Upper lobe of left lung (tissue), 6 donors: ENCODE data around the gene IDI1. TPM values are rescaled to one million over a fixed set of nuclear protein-coding genes. Genes with fewer than 3 reads are reported as not detected.

ENCODE experiments used
- ATAC-seq, 2 donors: fragments of 200-7000 bp; cut with Tn5 transposase; one replicate each; pipeline ENCODE4 v1.9.1; 2022; ENCODE audit warnings: mild to moderate bottlenecking in 2 of 2, moderate library complexity in 2 of 2; ENCODE audit not compliant: low FRiP score in 2 of 2
- DNase-seq, 2 donors: peaks; one replicate each; pipeline ENCODE4 v3.0.0-alpha.2; 2019 to 2020
- H3K27ac ChIP-seq, 4 donors: fragments of 200-600 bp; sonication (generic); one replicate each; pipeline ENCODE4 v1.5.1; 2016 to 2019
- H3K27me3 ChIP-seq, 4 donors: fragments of 200-600 bp; sonication (generic); one replicate each; pipeline ENCODE4 v1.5.1; 2017 to 2019
- H3K36me3 ChIP-seq, 4 donors: fragments of 200-600 bp; sonication (generic); one replicate each; pipeline ENCODE4 v1.5.1; 2016 to 2019
- H3K4me1 ChIP-seq, 4 donors: fragments of 200-600 bp; sonication (generic); one replicate each; pipeline ENCODE4 v1.5.1; 2018 to 2019
- H3K4me3 ChIP-seq, 4 donors: fragments of 200-600 bp; sonication (generic); one replicate each; pipeline ENCODE4 v1.5.1; 2017 to 2019; ENCODE audit warnings: mild to moderate bottlenecking in 2 of 4, moderate library complexity in 1 of 4
- H3K9me3 ChIP-seq, 4 donors: fragments of 200-600 bp; sonication (generic); one replicate each; pipeline ENCODE4 v1.5.1; 2018 to 2019
- EP300 ChIP-seq, 4 donors: sonication (generic); formaldehyde crosslinking; IDR thresholded peaks; one replicate each; pipeline ENCODE4 v1.5.1; 2017; ENCODE audit warnings: antibody characterized with exemption in 4 of 4, control low read depth in 2 of 4
- POLR2A ChIP-seq, 4 donors: fragments of 450-650 bp; IDR thresholded peaks; one replicate each; pipeline ENCODE4 v1.5.1; 2016 to 2017; ENCODE audit warnings: antibody characterized with exemption in 4 of 4, mild to moderate bottlenecking in 2 of 4
- POLR2AphosphoS5 ChIP-seq, 2 donors: sonication (generic); formaldehyde crosslinking; IDR thresholded peaks; one replicate each; pipeline ENCODE4 v1.5.1; 2017; ENCODE audit warnings: antibody characterized with exemption in 2 of 2
- WGBS, 2 donors: methylation state at CpG; one replicate each; pipeline ENCODE4 v1.1.5; 2017 to 2018; 5-methylcytosine and 5-hydroxymethylcytosine counted together
- total RNA-seq, 6 donors: library from RNA; depleted of rRNA in 4 of 6; stranded (reverse); fragments of >200 nt in 4 of 6; gene quantifications; one replicate each; pipeline versions ENCODE4 v1.1.0 to v1.2.1, GENCODE V29; 2016 to 2021
- TF ChIP-seq, protein P1 (sequence below), 6 experiments: fragments of 450-650 bp in 4 of 6; fragments of 200-600 bp in 2 of 6; sonication (generic) in 2 of 6; IDR thresholded peaks; one replicate each; pipeline ENCODE4 v1.5.1; 2016 to 2019; ENCODE audit warnings: antibody characterized with exemption in 6 of 6
- donor health status: DM: no; HTN: no; CAD: no; lungs with moderate emphysema.
- donor health status: DM: no; HTN: yes; CAD: no; lungs with severe emphysema.

The IDI1 gene
- total RNA-seq, 6 donors from 2014 or later: 35.6 to 100 (median 79.1) TPM

DNA sequence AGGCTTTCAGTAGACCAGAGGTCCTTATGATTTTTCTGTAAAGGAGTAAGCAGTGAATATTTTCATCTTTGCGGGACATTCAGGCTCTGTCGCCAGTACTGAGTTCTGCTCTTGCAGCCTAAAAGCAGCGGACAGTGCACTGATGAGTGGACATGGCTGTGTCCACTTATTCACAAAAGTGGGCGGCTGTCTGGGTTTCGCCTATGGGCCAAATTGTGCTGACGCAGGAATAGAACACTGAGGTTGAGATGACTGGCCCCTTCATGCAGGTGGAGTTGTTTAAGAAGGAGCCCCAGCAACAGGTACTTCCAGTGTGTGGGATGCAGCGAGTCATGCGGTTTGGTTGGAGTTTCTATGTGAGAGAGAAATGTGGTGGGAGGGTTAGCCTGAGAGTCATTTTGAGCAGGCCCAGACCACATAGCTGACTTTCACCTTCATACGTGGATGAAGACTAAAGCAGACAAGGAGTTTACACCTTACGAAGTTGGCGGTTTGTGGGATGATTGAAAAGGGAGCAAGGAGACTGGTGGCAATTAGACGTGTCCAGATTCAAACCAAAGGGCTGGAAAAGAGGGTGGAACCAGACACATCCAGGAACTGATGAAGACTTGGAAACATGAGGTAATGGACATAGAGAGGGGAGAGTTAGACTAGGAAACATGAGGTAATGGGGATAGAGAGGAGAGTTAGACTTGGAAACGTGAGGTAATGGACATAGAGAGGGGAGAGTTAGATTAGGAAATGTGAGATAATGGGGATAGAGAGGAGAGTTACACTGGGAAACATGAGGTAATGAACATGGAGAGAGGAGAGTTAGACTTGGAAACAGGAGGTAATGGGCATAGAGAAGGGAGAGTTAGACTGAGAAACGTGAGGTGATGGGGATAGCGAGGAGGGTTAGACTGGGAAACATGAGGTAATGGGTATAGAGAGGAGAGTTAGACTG, 45.5 kb upstream of the IDI1 start:
- Histone ChIP-seq H3K4me1 (no peaks in the 10 kb centered on the region), H3K27ac (no peak overlapping the region), H3K9me3 (no peaks in the 10 kb centered on the region), H3K4me3 (no peak overlapping the region), H3K27me3 (no peaks in the 10 kb centered on the region), H3K36me3 (peaks cover 26 to 88% (median 74%) of the 10 kb centered on the region in 4 donors)
- no peak for ATAC-seq
- TF ChIP-seq, protein P1, sequence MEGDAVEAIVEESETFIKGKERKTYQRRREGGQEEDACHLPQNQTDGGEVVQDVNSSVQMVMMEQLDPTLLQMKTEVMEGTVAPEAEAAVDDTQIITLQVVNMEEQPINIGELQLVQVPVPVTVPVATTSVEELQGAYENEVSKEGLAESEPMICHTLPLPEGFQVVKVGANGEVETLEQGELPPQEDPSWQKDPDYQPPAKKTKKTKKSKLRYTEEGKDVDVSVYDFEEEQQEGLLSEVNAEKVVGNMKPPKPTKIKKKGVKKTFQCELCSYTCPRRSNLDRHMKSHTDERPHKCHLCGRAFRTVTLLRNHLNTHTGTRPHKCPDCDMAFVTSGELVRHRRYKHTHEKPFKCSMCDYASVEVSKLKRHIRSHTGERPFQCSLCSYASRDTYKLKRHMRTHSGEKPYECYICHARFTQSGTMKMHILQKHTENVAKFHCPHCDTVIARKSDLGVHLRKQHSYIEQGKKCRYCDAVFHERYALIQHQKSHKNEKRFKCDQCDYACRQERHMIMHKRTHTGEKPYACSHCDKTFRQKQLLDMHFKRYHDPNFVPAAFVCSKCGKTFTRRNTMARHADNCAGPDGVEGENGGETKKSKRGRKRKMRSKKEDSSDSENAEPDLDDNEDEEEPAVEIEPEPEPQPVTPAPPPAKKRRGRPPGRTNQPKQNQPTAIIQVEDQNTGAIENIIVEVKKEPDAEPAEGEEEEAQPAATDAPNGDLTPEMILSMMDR (IDR thresholded peaks at IDR 0.05): no peak
- TF ChIP-seq POLR2A (IDR thresholded peaks at IDR 0.05): no peak
- no peak for TF ChIP-seq POLR2AphosphoS5 (IDR thresholded peaks at IDR 0.05)
- TF ChIP-seq EP300 (IDR thresholded peaks at IDR 0.05): no peak
- WGBS, 2 donors: 92 to 94% methylated on average over 14 to 15 of the region's 15 CpGs
- no peak for DNase-seq

DNA sequence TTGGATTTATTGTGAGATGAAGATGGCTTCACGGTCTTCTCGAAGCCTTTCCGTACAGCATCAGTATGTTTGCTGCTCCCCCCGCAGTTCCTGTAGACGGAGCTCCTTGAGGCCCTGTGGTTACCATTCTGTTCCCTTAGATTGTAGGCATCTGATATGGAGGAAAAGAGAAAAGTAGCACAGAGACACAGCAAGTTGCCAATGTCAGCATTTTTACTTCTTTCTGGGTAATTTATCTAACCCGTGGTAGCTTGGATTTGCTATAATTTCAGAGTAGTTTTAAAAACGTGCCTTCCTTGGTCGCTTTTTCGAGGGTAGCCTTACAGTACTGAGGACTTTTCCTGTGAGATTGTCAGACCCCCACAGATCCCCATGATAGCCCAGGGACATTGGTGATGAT, 44.8 kb upstream of the IDI1 start:
- Histone ChIP-seq H3K27me3 (no peaks in the 10 kb centered on the region), H3K27ac (no peak overlapping the region), H3K9me3 (no peaks in the 10 kb centered on the region), H3K36me3 (peaks cover 30 to 88% (median 78%) of the 10 kb centered on the region in 4 donors), H3K4me1 (no peaks in the 10 kb centered on the region), H3K4me3 (no peak overlapping the region)
- DNase-seq (no peak), ATAC-seq (no peak)
- 95 to 97% methylated on average over 9 of the region's 9 CpGs for WGBS, 2 donors
- TF ChIP-seq POLR2A (IDR thresholded peaks at IDR 0.05) (no peak), EP300 (IDR thresholded peaks at IDR 0.05) (no peak), POLR2AphosphoS5 (IDR thresholded peaks at IDR 0.05) (no peak)
- TF ChIP-seq, protein P1 (IDR thresholded peaks at IDR 0.05): no peak

DNA sequence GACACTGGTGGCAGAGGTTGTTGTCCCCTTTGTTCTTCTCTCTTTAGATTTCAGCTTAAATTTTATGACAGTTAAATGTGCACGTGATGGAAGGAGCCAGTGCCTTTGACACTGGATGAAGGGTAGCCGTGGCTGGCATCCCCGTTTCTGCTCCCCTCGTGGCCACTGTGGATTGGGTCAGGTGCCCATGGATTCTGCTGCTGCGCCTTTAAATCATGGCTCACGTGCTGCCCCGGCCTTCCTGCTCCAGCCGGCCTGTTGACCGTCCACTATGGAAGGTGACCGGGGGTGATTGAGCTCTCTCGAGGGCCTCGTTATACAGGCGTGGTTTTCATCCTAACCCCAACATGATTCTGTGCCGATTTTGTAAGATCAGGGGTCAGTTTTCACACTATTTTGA, 41.8 kb upstream of the IDI1 start:
- Histone ChIP-seq H3K36me3 (peaks cover 40 to 89% (median 78%) of the 10 kb centered on the region in 4 donors), H3K27me3 (no peaks in the 10 kb centered on the region), H3K27ac (no peak overlapping the region), H3K4me3 (no peak overlapping the region), H3K9me3 (no peaks in the 10 kb centered on the region), H3K4me1 (no peaks in the 10 kb centered on the region)
- no peak for ATAC-seq
- 91 to 95% methylated on average over 14 of the region's 14 CpGs for WGBS, 2 donors
- DNase-seq: peak in 1 of 2 donors; percentile 24
- TF ChIP-seq, protein P1 (IDR thresholded peaks at IDR 0.05): no peak
- TF ChIP-seq POLR2AphosphoS5 (IDR thresholded peaks at IDR 0.05) (no peak), EP300 (IDR thresholded peaks at IDR 0.05) (no peak), POLR2A (IDR thresholded peaks at IDR 0.05) (no peak)

DNA sequence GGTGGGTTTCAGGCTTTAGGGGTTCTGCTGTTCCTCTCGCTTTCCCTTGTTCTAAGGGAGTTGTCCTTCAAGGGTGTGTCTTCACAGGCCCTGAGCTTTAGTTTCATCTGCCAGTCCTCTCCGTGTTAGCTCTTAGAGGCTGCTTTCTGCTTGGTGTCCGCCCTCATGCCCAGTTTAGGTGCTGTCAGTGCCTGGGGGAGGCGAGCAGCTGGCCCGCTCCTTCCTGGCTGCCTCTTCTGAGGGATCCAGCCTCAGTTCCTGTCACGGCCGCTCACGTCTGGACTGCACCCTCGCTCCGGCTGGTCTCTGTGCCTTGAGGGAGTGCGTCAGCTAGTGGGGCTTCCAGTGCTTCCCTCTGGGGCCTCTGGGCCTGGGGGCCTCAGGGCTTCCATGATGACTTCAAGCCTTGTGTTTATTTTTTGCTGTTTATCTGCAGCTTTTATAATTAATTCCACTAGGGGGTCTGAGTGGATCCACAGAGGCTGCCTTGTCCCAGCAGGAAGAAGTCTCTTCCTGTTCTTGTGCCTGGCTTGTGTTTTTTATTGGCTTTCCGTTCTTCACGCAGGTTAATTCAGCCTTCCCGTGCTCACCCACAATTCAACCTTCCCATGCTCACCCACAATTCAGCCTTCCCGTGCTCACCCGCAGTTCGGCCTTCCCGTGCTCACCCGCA, 40.2 kb upstream of the IDI1 start:
- Histone ChIP-seq H3K27me3 (no peaks in the 10 kb centered on the region), H3K27ac (no peak overlapping the region), H3K4me3 (no peak overlapping the region), H3K36me3 (peaks cover 46 to 89% (median 81%) of the 10 kb centered on the region in 4 donors), H3K4me1 (no peaks in the 10 kb centered on the region), H3K9me3 (no peaks in the 10 kb centered on the region)
- DNase-seq: peak in 1 of 2 donors; percentile 59
- ATAC-seq: no peak
- TF ChIP-seq, protein P1 (IDR thresholded peaks at IDR 0.05): no peak
- TF ChIP-seq EP300 (IDR thresholded peaks at IDR 0.05): no peak
- no peak for TF ChIP-seq POLR2AphosphoS5 (IDR thresholded peaks at IDR 0.05)
- TF ChIP-seq POLR2A (IDR thresholded peaks at IDR 0.05): no peak
- 86 to 89% methylated on average over 18 to 19 of the region's 19 CpGs for WGBS, 2 donors
